GM21737 (cell line): ENCODE measurements around the gene CTIF.

Experiments
- ATAC-seq: cut with Tn5 transposase; IDR thresholded peaks from one replicate; pipeline ENCODE4 v1.9.1; 2021; ENCODE audit warnings: mild to moderate bottlenecking, moderate library complexity; ENCODE audit not compliant: unreplicated experiment

CTIF gene

GRCh38 chr18:48839819-48840490 lies 301.1 kb downstream of the CTIF start:
- ATAC-seq, result no peak

- ATAC-seq, result no peak
Observed at GRCh38 chr18:48840491-48840877, 301.7 kb downstream of the CTIF start.

GRCh38 chr18:48841381-48842258 lies 302.8 kb downstream of the CTIF start:
- ATAC-seq, result no peak

GRCh38 chr18:48842259-48843061 lies 303.6 kb downstream of the CTIF start:
- no peak for ATAC-seq

GRCh38 chr18:48843162-48843561 lies 304.3 kb downstream of the CTIF start:
- ATAC-seq, result no peak

- ATAC-seq, result no peak
Observed at GRCh38 chr18:48843596-48843995, 304.8 kb downstream of the CTIF start.

GRCh38 chr18:48844271-48844670 lies 305.4 kb downstream of the CTIF start:
- ATAC-seq, result no peak

- ATAC-seq, result no peak
Observed at GRCh38 chr18:48845174-48845573, 306.3 kb downstream of the CTIF start.

- ATAC-seq, result no peak
Observed at GRCh38 chr18:48846423-48846932, 307.6 kb downstream of the CTIF start.

GRCh38 chr18:48847807-48848486 lies 309.1 kb downstream of the CTIF start:
- no peak for ATAC-seq

- ATAC-seq, result no peak
Observed at GRCh38 chr18:48848641-48849143, 309.9 kb downstream of the CTIF start.

GRCh38 chr18:48850822-48851598 lies 312.2 kb downstream of the CTIF start:
- ATAC-seq, result no peak

GRCh38 chr18:48851599-48851960 lies 312.7 kb downstream of the CTIF start:
- ATAC-seq, result no peak

- ATAC-seq, result no peak
Observed at GRCh38 chr18:48852292-48852691, 313.5 kb downstream of the CTIF start.

GRCh38 chr18:48852794-48853193 lies 314.0 kb downstream of the CTIF start:
- no peak for ATAC-seq

- ATAC-seq, result no peak
Observed at GRCh38 chr18:48853588-48853987, 314.8 kb downstream of the CTIF start.

- no peak for ATAC-seq
Observed at GRCh38 chr18:48854780-48855179, 315.9 kb downstream of the CTIF start.

- ATAC-seq, result no peak
Observed at GRCh38 chr18:48855422-48856377, 316.9 kb downstream of the CTIF start.
